B cell (primary cell): ENCODE measurements around the gene CPNE2. TPM values are rescaled to one million over a fixed set of nuclear protein-coding genes. Genes with fewer than 3 reads are reported as not detected.

ENCODE experiments used
- ATAC-seq: fragments of 200-7000 bp; cut with Tn5 transposase; one replicate; pipeline ENCODE4 v1.10.0; 2021; ENCODE audit warnings: low read depth, mild to moderate bottlenecking, moderate number of reproducible peaks, moderate library complexity
- CTCF ChIA-PET: fragments of 350-600 bp; sonication (Branson Sonifier 250); formaldehyde crosslinking; loops from one replicate; lab custom pipeline; 2021; ENCODE audit warnings: antibody characterized with exemption, inconsistent platforms; lab: Charles Lee
- POLR2A ChIA-PET: fragments of 350-600 bp; sonication (Branson Sonifier 250); formaldehyde crosslinking; loops from one replicate; lab custom pipeline; 2021; ENCODE audit warnings: antibody characterized with exemption; lab: Charles Lee
- DNase-seq: peaks from one replicate; pipeline ENCODE4 v3.0.0; 2013
- H2AFZ ChIP-seq: 2 replicates; pipeline ENCODE4 v1.6.1; 2012; ENCODE audit warnings: mild to moderate bottlenecking, low read depth, low read length; ENCODE audit not compliant: insufficient read depth, poor library complexity, severe bottlenecking
- H3K27ac ChIP-seq, 2 donors: 1 replicate in 1 of 2; 2 replicates in 1 of 2; pipeline ENCODE4 v1.5.1; 2012 to 2013; ENCODE audit warnings: low read length in 2 of 2, mild to moderate bottlenecking in 2 of 2, moderate library complexity in 1 of 2
- H3K27me3 ChIP-seq, 4 experiments: fragments of 200-600 bp in 1 of 4; sonication (generic) in 1 of 4; replicated peaks in 1 of 4; 1 replicate in 2 of 4; 2 replicates in 2 of 4; pipeline versions ENCODE4 v1.6.1 to v1.7.0; 2013 to 2016; ENCODE audit warnings: low read length in 3 of 4, mild to moderate bottlenecking in 2 of 4, mixed read lengths in 1 of 4, moderate library complexity in 1 of 4; ENCODE audit not compliant: insufficient read depth in 4 of 4, control insufficient read depth in 3 of 4; ENCODE audit errors: control extremely low read depth in 1 of 4
- H3K36me3 ChIP-seq, 2 experiments: replicated peaks in 1 of 2; 1 replicate in 1 of 2; 2 replicates in 1 of 2; pipeline versions ENCODE4 v1.6.1 to v1.7.1; 2013; ENCODE audit warnings: low read length in 1 of 2; ENCODE audit not compliant: insufficient read depth in 2 of 2, control insufficient read depth in 1 of 2; ENCODE audit errors: control extremely low read depth in 1 of 2, extremely low read depth in 1 of 2
- H3K4me1 ChIP-seq, 2 donors: fragments of 200-600 bp in 1 of 2; sonication (generic) in 1 of 2; 1 replicate in 1 of 2; 2 replicates in 1 of 2; pipeline versions ENCODE4 v1.5.1 to v1.6.1; 2013 to 2017; ENCODE audit warnings: low read length in 2 of 2; ENCODE audit not compliant: control insufficient read depth in 2 of 2, insufficient read depth in 2 of 2
- H3K4me2 ChIP-seq: replicated peaks from 2 replicates; pipeline ENCODE3; 2012; ENCODE audit warnings: mild to moderate bottlenecking, low read depth, low read length; ENCODE audit not compliant: poor library complexity, severe bottlenecking
- H3K4me3 ChIP-seq, 5 experiments: fragments of 200-600 bp in 1 of 5; sonication (generic) in 1 of 5; 1 replicate in 3 of 5; 2 replicates in 2 of 5; pipeline versions ENCODE4 v1.5.1 to v1.7.0; 2011 to 2016; ENCODE audit warnings: low read length in 4 of 5, mild to moderate bottlenecking in 4 of 5, low read depth in 2 of 5, control low read depth in 1 of 5, moderate library complexity in 1 of 5; ENCODE audit not compliant: insufficient read depth in 1 of 5; ENCODE audit errors: control extremely low read depth in 1 of 5, extremely low read depth in 1 of 5
- H3K79me2 ChIP-seq: fragments of 200-600 bp; sonication (generic); one replicate; pipeline ENCODE4 v1.6.0; 2016; ENCODE audit warnings: low read length; ENCODE audit not compliant: control insufficient read depth, insufficient read depth
- H3K9ac ChIP-seq: fragments of 200-600 bp; sonication (generic); 2 replicates; pipeline ENCODE4 v1.6.1; 2017; ENCODE audit warnings: mild to moderate bottlenecking, low read length, moderate library complexity
- H3K9me3 ChIP-seq, 3 donors: one replicate each; pipeline versions ENCODE4 v1.6.1 to v1.7.1; 2013; ENCODE audit warnings: low read length in 2 of 3; ENCODE audit not compliant: control insufficient read depth in 2 of 3, insufficient read depth in 1 of 3; ENCODE audit errors: control extremely low read depth in 1 of 3
- H4K20me1 ChIP-seq: 2 replicates; pipeline ENCODE4 v1.6.0; 2012; ENCODE audit warnings: mild to moderate bottlenecking, low read length; ENCODE audit not compliant: insufficient read depth, control insufficient read depth, poor library complexity, severe bottlenecking
- H3K27ac Mint-ChIP-seq: one replicate; pipeline ENCODE4 v1.8.0; 2021; ENCODE audit warnings: mixed read lengths
- H3K27me3 Mint-ChIP-seq: one replicate; pipeline ENCODE4 v1.8.0; 2021; ENCODE audit warnings: mixed read lengths
- H3K4me1 Mint-ChIP-seq: one replicate; pipeline ENCODE4 v1.8.0; 2021; ENCODE audit warnings: mixed read lengths
- H3K4me3 Mint-ChIP-seq: one replicate; pipeline ENCODE4 v1.8.0; 2021; ENCODE audit warnings: mixed read lengths
- H3K9me3 Mint-ChIP-seq: one replicate; pipeline ENCODE4 v1.8.0; 2022; ENCODE audit warnings: mixed read lengths; ENCODE audit not compliant: insufficient read depth
- CTCF ChIP-seq: fragments of 200-600 bp; IDR thresholded peaks from one replicate; pipeline ENCODE4 v1.8.0; 2022; ENCODE audit warnings: antibody characterized with exemption, mild to moderate bottlenecking
- EZH2 ChIP-seq: IDR thresholded peaks from 2 replicates; pipeline ENCODE4 v1.6.1; 2012; ENCODE audit warnings: borderline replicate concordance, low read depth, mild to moderate bottlenecking, moderate library complexity, low read length; ENCODE audit not compliant: insufficient read depth, poor library complexity, severe bottlenecking
- WGBS: methylation state at CpG from one replicate; pipeline ENCODE4 v1.1.5; 2013; ENCODE audit warnings: missing lambda C conversion rate; ENCODE audit not compliant: insufficient coverage; 5-methylcytosine and 5-hydroxymethylcytosine counted together
- intact Hi-C: fragments of 100-400 bp; cut with micrococcal nuclease; formaldehyde crosslinking; loops from one replicate; pipeline ENCODE4 v1.10.0; 2022
- polyA plus RNA-seq: library from polyadenylated mRNA; depleted of rRNA; stranded (reverse); fragments of >200 nt; gene quantifications from 2 replicates; pipeline ENCODE4 v1.2.3, GENCODE V29; 2012
- total RNA-seq, 2 donors: library from RNA; stranded (reverse); fragments of 120-200 nt in 1 of 2; gene quantifications; 1 replicate in 1 of 2; 2 replicates in 1 of 2; pipeline versions ENCODE4 v1.2.3 to v1.2.4, GENCODE V29; 2013 to 2022

CPNE2 gene
- total and polyA plus RNA-seq, 2 donors (not counting 1 experiment from before 2014, with no cell fraction given): 1.5 to 2.9 TPM

- no peak for TF ChIP-seq EZH2
- no peak for TF ChIP-seq CTCF
- H3K4me1 Mint-ChIP-seq: peaks cover 14% of the 10 kb centered on the region
- DNase-seq (no peak), ATAC-seq (no peak)
- 98% methylated on average over 4 of the region's 4 CpGs for WGBS
- no peaks in the 10 kb centered on the region for H4K20me1 ChIP-seq
- H3K4me1 ChIP-seq: peaks cover 4 to 18% of the 10 kb centered on the region in 2 donors
- no peak overlapping the region for H3K4me3 Mint-ChIP-seq
- H3K4me3 ChIP-seq: no peak overlapping the region
- no peak overlapping the region for H3K9ac ChIP-seq
- H3K27me3 ChIP-seq: no peaks in the 10 kb centered on the region
- no peaks in the 10 kb centered on the region for H3K27me3 Mint-ChIP-seq
- intact Hi-C loops: no loop called here
- CTCF ChIA-PET: no interaction called here
- POLR2A ChIA-PET: no interaction called here
- H3K27ac ChIP-seq: no peak overlapping the region
- H3K9me3 ChIP-seq: peaks cover 0 to 4% (median 0%) of the 10 kb centered on the region in 3 donors
- H3K9me3 Mint-ChIP-seq: no peaks in the 10 kb centered on the region
- no peaks in the 10 kb centered on the region for H3K79me2 ChIP-seq
- no peak overlapping the region for H2AFZ ChIP-seq
- no peaks in the 10 kb centered on the region for H3K36me3 ChIP-seq
- no peak overlapping the region for H3K4me2 ChIP-seq
- H3K27ac Mint-ChIP-seq: no peak overlapping the region
These were observed 33.0 kb downstream of the CPNE2 start for GRCh38 chr16:57125376-57125775.

- no peak overlapping the region for H3K27ac ChIP-seq
These were observed 33.6 kb downstream of the CPNE2 start for GRCh38 chr16:57125969-57126368.

More at GRCh38 chr16:57125969-57126368, 33.6 kb downstream of the CPNE2 start:
- H4K20me1 ChIP-seq: no peaks in the 10 kb centered on the region
- H3K27me3 ChIP-seq: no peaks in the 10 kb centered on the region
- TF ChIP-seq EZH2: no peak
- TF ChIP-seq CTCF: no peak
- no peak overlapping the region for H3K4me3 Mint-ChIP-seq
- ATAC-seq: no peak
- DNase-seq: no peak
- H3K4me2 ChIP-seq: no peak overlapping the region
- ChIA-PET CTCF (no interaction called here), POLR2A (no interaction called here)
- no peaks in the 10 kb centered on the region for H3K9me3 Mint-ChIP-seq
- H3K27me3 Mint-ChIP-seq: no peaks in the 10 kb centered on the region
- intact Hi-C loops: no loop called here
- no peak overlapping the region for H2AFZ ChIP-seq
- peaks cover 17% of the 10 kb centered on the region for H3K4me1 Mint-ChIP-seq
- 93% methylated on average over 2 of the region's 4 CpGs for WGBS
- no peaks in the 10 kb centered on the region for H3K79me2 ChIP-seq
- H3K9ac ChIP-seq: no peak overlapping the region
- peaks cover 4 to 20% of the 10 kb centered on the region in 2 donors for H3K4me1 ChIP-seq
- no peaks in the 10 kb centered on the region for H3K36me3 ChIP-seq
- no peak overlapping the region for H3K27ac Mint-ChIP-seq
- H3K9me3 ChIP-seq: peaks cover 0 to 4% (median 0%) of the 10 kb centered on the region in 3 donors
- no peak overlapping the region for H3K4me3 ChIP-seq
